ENCODE results near the gene SYNPR.

DNA sequence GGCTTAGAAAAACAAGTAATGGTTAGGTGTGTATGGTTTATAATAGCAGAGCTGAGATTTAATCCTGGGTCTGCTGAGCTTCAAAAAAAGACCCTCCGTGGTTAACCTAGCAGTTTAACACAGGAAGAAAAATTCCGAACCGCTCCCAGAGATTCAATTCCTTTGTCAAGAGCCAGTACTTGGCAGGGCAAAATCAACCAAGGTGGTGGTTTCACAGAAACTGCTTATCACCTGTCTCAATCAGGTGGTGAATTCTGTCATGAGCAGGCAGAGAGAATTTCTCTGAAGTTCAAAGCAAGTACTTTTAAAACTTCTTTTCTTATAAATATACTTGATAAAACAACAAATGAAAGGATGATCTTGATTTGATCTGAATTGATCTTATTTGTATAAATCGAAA, 17.2 kb downstream of the SYNPR start:
- TF ChIP-seq CTCF (conservative IDR thresholded peaks at IDR 0.05; ENCODE audit: low read depth, low read length) (no peak), EZH2 (IDR thresholded peaks at IDR 0.05; ENCODE audit: borderline replicate concordance, low read depth, low read length, poor library complexity, severe bottlenecking) (no peak)

All from A673 (cell line).